Neuron (in vitro differentiated cells): Measurements from ENCODE around the gene KCNH8.

Experiments
- H2AFZ ChIP-seq: one replicate; pipeline ENCODE4 v1.6.1; 2013; ENCODE audit warnings: low read depth, mild to moderate bottlenecking, inconsistent platforms, low read length, moderate library complexity
- H3K27me3 ChIP-seq: one replicate; pipeline ENCODE4 v1.6.1; 2013; ENCODE audit warnings: low read length; ENCODE audit not compliant: insufficient read depth
- H3K36me3 ChIP-seq: one replicate; pipeline ENCODE4 v1.6.1; 2013; ENCODE audit warnings: low read length; ENCODE audit not compliant: insufficient read depth
- H3K4me1 ChIP-seq: one replicate; pipeline ENCODE4 v1.6.1; 2013; ENCODE audit warnings: low read length; ENCODE audit not compliant: insufficient read depth
- H3K4me3 ChIP-seq: 2 replicates; pipeline ENCODE4 v1.5.1; 2013; ENCODE audit warnings: mild to moderate bottlenecking, low read length, moderate library complexity
- H3K9me3 ChIP-seq: one replicate; pipeline ENCODE4 v1.6.1; 2013; ENCODE audit warnings: low read length

KCNH8 gene

GRCh38 chr3:19432669-19433068 is 284.4 kb downstream of the KCNH8 start:
- Histone ChIP-seq H3K36me3 (no peaks in the 10 kb centered on the region), H3K4me1 (no peaks in the 10 kb centered on the region), H3K4me3 (no peak overlapping the region), H2AFZ (no peak overlapping the region), H3K27me3 (no peaks in the 10 kb centered on the region), H3K9me3 (peaks cover 6% of the 10 kb centered on the region)

DNA sequence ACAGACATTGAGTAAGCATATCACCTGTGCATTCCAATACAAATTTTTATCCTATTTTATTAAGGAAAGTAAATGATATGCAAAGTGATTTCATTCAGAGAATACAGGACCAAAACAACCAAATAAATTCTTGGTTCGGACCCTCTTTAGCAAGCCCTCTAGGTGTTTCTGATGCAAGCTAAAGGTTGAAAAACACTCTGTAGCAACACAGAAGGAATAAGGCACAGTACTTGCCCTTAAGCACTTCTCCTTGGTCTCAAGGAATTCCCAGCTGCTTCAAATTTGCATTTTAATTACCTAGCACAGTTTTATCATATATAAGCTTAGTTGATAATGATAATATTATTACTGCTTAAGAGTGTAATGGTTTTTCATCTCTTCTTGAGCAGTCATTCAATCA is 288.4 kb downstream of the KCNH8 start:
- Histone ChIP-seq H3K4me3 (no peak overlapping the region), H3K36me3 (peaks cover 25% of the 10 kb centered on the region), H3K27me3 (no peaks in the 10 kb centered on the region)

GRCh38 chr3:19439944-19440343 is 291.6 kb downstream of the KCNH8 start:
- peaks cover 28% of the 10 kb centered on the region for H3K36me3 ChIP-seq

More for the DNA sequence above, 288.4 kb downstream of the KCNH8 start:
- Histone ChIP-seq H3K9me3 (peaks cover 13% of the 10 kb centered on the region), H3K4me1 (no peaks in the 10 kb centered on the region), H2AFZ (no peak overlapping the region)

DNA sequence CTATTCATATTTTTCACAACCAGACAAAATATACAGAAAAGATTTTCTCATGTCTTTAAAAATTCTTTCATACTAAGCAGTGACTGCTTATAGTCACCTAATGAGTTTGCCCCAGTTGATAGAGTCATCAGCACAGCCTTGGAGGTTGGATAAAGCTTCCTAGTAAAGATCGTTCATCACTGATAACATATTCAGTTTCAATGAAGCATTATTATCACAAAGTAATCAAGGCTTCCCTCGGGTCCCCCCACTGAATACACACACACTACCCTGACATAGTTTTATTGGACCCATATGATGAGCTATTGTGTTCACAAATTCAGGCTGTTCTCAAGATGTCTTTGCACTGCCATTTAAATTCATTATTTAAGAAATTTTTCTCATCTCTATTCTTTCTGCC is 297.8 kb downstream of the KCNH8 start:
- H3K4me3 ChIP-seq, result no peak overlapping the region
- peaks cover 5% of the 10 kb centered on the region for H3K36me3 ChIP-seq
- peaks cover 18% of the 10 kb centered on the region for H3K4me1 ChIP-seq
- no peaks in the 10 kb centered on the region for H3K27me3 ChIP-seq
- peaks cover under 1% of the 10 kb centered on the region for H3K9me3 ChIP-seq
- no peak overlapping the region for H2AFZ ChIP-seq

More at GRCh38 chr3:19439944-19440343, 291.6 kb downstream of the KCNH8 start:
- Histone ChIP-seq H3K4me3 (no peak overlapping the region), H3K4me1 (no peaks in the 10 kb centered on the region), H2AFZ (no peak overlapping the region), H3K9me3 (peaks cover 11% of the 10 kb centered on the region), H3K27me3 (no peaks in the 10 kb centered on the region)

DNA sequence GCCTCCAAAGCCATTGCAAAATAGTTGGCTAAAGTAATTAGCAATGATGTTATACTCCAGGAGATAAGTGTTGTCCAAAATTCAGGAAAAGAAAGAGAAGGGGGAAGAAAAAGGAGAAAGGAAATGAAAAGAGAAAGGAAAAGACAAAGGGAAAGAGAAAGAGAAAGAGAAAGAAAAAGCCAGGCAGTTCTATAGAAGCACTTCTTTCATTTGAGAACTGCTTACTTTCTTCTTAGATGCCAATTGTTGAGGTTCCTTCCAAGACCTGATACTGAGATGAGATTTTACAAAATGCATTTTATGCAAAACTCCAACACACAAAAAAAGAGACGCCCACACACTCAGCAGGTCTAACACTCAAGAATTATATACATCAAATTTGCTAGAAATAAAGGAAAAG is 298.4 kb downstream of the KCNH8 start:
- Histone ChIP-seq H3K27me3 (no peaks in the 10 kb centered on the region), H3K4me1 (peaks cover 20% of the 10 kb centered on the region), H3K36me3 (peaks cover 5% of the 10 kb centered on the region), H3K4me3 (no peak overlapping the region), H3K9me3 (no peaks in the 10 kb centered on the region), H2AFZ (no peak overlapping the region)

- Histone ChIP-seq H3K27me3 (no peaks in the 10 kb centered on the region), H2AFZ (no peak overlapping the region), H3K9me3 (no peaks in the 10 kb centered on the region), H3K36me3 (no peaks in the 10 kb centered on the region), H3K4me3 (no peak overlapping the region), H3K4me1 (peaks cover 43% of the 10 kb centered on the region)
Measured at GRCh38 chr3:19455546-19455945, 307.2 kb downstream of the KCNH8 start.

- no peaks in the 10 kb centered on the region for H3K9me3 ChIP-seq
- no peak overlapping the region for H2AFZ ChIP-seq
- peaks cover 35% of the 10 kb centered on the region for H3K4me1 ChIP-seq
- H3K27me3 ChIP-seq, result no peaks in the 10 kb centered on the region
- H3K36me3 ChIP-seq, result no peaks in the 10 kb centered on the region
- H3K4me3 ChIP-seq, result no peak overlapping the region
Measured at GRCh38 chr3:19456738-19457137, 308.4 kb downstream of the KCNH8 start.

DNA sequence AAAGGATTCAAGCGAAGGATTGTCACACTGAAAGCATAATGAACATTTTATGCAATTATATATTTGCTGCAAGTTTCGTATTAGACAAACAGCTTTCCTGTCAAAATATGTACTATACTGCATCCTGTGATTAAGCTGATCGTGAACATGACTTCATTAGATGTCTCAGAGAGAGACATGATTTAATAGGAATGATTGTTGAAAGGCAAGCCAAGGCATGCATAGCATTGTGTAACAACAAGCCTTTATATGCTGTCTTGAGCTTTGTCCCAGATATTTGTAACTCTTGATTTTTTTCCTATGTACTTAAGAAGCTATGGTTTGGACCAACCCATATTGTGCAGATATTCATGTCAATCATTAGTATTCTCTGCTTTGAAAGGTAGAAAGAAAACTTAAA is 309.1 kb downstream of the KCNH8 start:
- Histone ChIP-seq H2AFZ (no peak overlapping the region), H3K27me3 (no peaks in the 10 kb centered on the region), H3K4me3 (no peak overlapping the region)

DNA sequence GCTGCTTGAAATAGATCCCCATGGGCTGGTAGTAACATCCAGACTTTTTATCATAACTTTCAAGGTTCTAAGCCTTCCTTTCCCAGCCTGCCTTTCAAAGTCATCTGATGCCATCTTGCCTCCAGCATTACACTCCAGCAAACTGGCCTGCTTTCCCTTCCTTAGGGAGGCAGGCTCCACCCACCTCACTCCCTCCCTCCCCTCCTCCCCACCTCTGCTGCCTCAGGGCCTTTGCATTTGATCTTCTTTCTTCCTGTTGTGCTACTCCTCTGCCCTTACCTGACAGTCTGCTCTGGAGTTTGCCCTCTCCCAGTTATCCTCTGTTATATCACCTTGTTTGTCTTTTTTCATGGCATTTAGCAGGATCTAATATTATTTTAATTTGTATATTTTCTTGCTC is 319.5 kb downstream of the KCNH8 start:
- no peak overlapping the region for H2AFZ ChIP-seq
- H3K9me3 ChIP-seq, result peaks cover 4% of the 10 kb centered on the region
- H3K4me1 ChIP-seq, result peaks cover 5% of the 10 kb centered on the region
- H3K4me3 ChIP-seq, result no peak overlapping the region
- no peaks in the 10 kb centered on the region for H3K27me3 ChIP-seq
- H3K36me3 ChIP-seq, result peaks cover 6% of the 10 kb centered on the region

More for the DNA sequence above, 309.1 kb downstream of the KCNH8 start:
- H3K4me1 ChIP-seq, result peaks cover 35% of the 10 kb centered on the region
- H3K9me3 ChIP-seq, result no peaks in the 10 kb centered on the region
- H3K36me3 ChIP-seq, result no peaks in the 10 kb centered on the region

GRCh38 chr3:19471138-19471537 is 322.8 kb downstream of the KCNH8 start:
- Histone ChIP-seq H3K4me3 (no peak overlapping the region), H2AFZ (no peak overlapping the region), H3K9me3 (peaks cover 2% of the 10 kb centered on the region), H3K27me3 (no peaks in the 10 kb centered on the region), H3K4me1 (peaks cover 32% of the 10 kb centered on the region), H3K36me3 (peaks cover 8% of the 10 kb centered on the region)

GRCh38 chr3:19473971-19474580 is 325.8 kb downstream of the KCNH8 start:
- Histone ChIP-seq H3K27me3 (no peaks in the 10 kb centered on the region), H3K36me3 (peaks cover 8% of the 10 kb centered on the region), H3K9me3 (peaks cover 2% of the 10 kb centered on the region), H3K4me3 (no peak overlapping the region), H2AFZ (no peak overlapping the region), H3K4me1 (peaks cover 46% of the 10 kb centered on the region)

GRCh38 chr3:19476281-19476680 is 328.0 kb downstream of the KCNH8 start:
- peaks cover 50% of the 10 kb centered on the region for H3K4me1 ChIP-seq
- no peak overlapping the region for H3K4me3 ChIP-seq
- no peaks in the 10 kb centered on the region for H3K27me3 ChIP-seq
- H3K9me3 ChIP-seq, result peaks cover 2% of the 10 kb centered on the region
- H2AFZ ChIP-seq, result no peak overlapping the region
- peaks cover 6% of the 10 kb centered on the region for H3K36me3 ChIP-seq

DNA sequence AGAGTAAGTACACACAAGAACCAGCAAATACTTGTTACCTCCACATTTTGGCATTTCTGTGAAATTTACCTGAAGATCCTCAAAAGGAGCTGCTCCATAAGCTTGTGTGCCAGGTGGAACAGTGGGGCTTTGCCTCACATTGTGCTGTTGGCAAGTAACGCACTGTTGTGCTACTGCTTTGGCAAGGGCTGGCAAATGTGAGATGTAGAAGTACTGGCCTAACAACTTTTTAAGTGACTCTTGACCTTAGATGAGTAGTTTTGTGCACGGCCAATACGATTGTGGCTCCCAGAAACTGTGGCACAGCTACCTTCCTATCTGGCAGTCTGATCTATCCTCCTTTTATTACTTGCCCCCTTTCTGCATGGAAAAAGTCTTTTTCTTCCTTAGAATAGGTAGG is 337.0 kb downstream of the KCNH8 start:
- H3K36me3 ChIP-seq, result no peaks in the 10 kb centered on the region
- no peak overlapping the region for H2AFZ ChIP-seq
- H3K27me3 ChIP-seq, result no peaks in the 10 kb centered on the region
- no peak overlapping the region for H3K4me3 ChIP-seq
- H3K9me3 ChIP-seq, result peaks cover 4% of the 10 kb centered on the region
- peaks cover 8% of the 10 kb centered on the region for H3K4me1 ChIP-seq

DNA sequence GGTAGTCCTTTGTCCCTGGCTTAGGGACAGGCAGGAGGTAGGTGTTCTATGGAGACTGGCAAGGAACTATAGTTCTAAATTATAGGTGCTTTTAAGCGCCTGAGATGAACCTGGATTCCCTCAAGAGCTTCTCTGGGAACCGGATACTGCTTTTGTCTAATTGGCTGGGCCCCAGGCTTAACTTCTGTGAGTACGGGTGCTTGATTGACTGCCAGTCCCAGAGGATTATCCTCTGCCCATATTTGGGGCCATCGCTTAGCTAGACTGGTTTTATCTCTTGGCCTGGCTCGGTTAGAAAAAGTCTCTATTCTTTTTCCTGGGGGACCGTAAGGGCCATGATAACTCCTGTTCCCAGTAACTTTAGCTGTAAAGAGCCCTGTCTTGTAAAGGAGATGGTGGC is 339.1 kb downstream of the KCNH8 start:
- no peaks in the 10 kb centered on the region for H3K36me3 ChIP-seq

More for the DNA sequence above, 339.1 kb downstream of the KCNH8 start:
- Histone ChIP-seq H3K4me1 (peaks cover 4% of the 10 kb centered on the region), H3K27me3 (no peaks in the 10 kb centered on the region), H3K4me3 (no peak overlapping the region), H3K9me3 (peaks cover 1% of the 10 kb centered on the region), H2AFZ (no peak overlapping the region)
